KOPT-K1 (cell line): Measurements from ENCODE around the gene PSAPL1.
"Not testable (repeated sequence)": the region's sequence is repeated elsewhere in the genome, so short reads cannot be mapped to it uniquely, and the experiment has no call there.

ENCODE experiments used
- H3K27ac ChIP-seq: fragments of 200-600 bp; sonication (generic); 2 replicates; pipeline ENCODE4 v1.5.1; 2016; ENCODE audit warnings: antibody characterized with exemption, mild to moderate bottlenecking, low read depth, low read length; ENCODE audit not compliant: poor library complexity, severe bottlenecking
- H3K36me3 ChIP-seq: fragments of 200-600 bp; sonication (generic); 2 replicates; pipeline ENCODE4 v1.5.1; 2017; ENCODE audit warnings: antibody characterized with exemption, mild to moderate bottlenecking, low read length, moderate library complexity; ENCODE audit not compliant: insufficient read depth
- H3K9me3 ChIP-seq: fragments of 200-600 bp; sonication (generic); 2 replicates; pipeline ENCODE4 v1.5.1; 2017; ENCODE audit warnings: antibody characterized with exemption, low read length, mild to moderate bottlenecking; ENCODE audit not compliant: insufficient read depth, poor library complexity, severe bottlenecking

PSAPL1 gene

DNA sequence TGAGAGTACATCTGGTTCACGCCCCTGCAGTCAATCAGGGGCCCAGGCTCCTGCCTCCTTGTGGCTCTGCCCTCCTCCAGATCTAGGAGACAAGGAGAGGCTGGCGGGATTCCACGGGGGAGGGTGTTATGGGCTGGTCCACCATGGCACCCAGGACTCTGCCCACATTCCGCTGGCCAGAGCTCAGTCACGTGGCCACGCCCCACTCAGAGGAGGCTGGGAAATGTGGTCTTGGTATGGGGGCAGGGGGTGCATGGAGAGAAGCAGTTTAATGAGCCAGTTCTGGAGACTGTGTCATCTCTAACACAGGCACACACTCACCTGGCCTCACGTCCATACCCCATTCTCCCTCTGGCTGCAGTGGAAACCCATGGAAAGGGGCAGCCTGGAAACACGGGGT lies 31.5 kb upstream of the PSAPL1 start:
- Histone ChIP-seq H3K9me3 (no peaks in the 10 kb centered on the region), H3K27ac (no peak overlapping the region), H3K36me3 (no peaks in the 10 kb centered on the region)

DNA sequence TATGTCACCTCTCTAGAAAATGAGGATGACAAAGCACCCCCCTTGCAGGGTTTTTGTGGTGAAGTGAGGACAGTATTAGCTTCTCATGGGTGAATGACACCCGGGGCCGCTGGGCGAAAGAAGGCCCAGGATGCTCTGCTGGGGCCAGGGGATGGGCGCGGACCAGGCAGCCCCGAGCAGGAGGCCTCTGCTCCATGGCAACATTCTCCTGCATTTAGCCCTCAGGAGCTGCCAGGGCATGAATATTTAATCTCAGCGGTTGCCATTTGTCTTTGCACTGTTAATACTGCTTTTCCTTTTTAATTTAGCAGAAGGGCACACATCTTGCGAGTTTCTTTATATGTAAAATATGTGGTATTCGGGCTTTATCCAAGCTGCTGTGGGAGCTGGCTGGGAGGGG lies 30.3 kb upstream of the PSAPL1 start:
- H3K27ac ChIP-seq: no peak overlapping the region
- H3K36me3 ChIP-seq: no peaks in the 10 kb centered on the region
- no peaks in the 10 kb centered on the region for H3K9me3 ChIP-seq

DNA sequence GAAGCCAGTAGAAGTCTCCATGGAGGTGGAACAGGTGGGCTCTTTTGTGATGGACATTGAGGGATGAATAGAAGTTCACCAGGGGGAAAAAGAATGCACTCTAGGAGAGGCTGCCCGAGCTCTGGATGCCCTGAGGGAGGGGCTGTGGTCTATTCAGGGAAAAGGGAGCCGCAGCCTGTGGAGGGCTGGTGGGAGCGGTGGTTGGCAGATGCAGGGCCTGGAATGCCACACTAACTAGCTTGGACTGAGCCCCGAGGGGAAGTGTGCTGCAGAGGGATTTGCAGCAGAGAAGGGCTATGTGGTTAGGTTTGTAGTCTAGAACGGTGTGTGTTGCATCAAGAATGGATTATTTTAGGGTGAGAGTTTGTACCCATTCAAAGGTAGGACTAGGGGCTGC lies 29.5 kb upstream of the PSAPL1 start:
- no peaks in the 10 kb centered on the region for H3K36me3 ChIP-seq

DNA sequence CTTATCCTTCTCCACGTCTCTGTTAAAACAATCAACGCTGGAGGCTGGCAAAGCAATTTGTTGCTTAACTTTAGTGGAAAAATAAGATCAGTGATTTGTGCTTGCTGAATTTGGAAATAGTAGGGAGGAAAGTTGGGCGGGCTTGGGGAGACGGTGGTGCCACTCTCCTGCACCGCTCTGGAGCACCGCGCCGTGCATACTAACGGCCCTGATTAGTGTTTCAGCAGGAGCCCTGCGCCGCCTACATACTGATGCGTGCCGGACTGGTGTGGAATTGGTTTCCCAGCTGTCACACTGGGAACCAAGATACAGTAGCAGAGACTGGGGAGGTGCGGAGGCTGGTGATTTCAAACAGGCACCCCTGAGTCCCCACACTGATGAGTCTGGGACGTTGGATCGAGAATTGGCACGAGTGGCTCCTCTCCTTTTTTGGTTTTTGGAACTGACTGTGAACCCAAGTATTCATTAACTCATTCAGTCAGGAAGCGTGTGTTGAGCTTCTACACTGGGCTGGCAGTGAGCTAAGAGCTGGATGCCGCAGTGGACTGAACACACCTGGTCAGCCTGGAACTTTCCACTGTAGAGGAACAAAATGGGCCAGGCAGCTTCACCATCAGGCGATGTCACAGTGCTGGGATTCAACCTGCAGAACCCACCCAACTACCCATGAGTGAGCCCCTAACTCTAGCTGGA lies 29.0 kb upstream of the PSAPL1 start:
- H3K27ac ChIP-seq: no peak overlapping the region
- H3K36me3 ChIP-seq: no peaks in the 10 kb centered on the region
- H3K9me3 ChIP-seq: no peaks in the 10 kb centered on the region

More for the DNA sequence above, 29.5 kb upstream of the PSAPL1 start:
- no peaks in the 10 kb centered on the region for H3K9me3 ChIP-seq
- H3K27ac ChIP-seq: no peak overlapping the region

DNA sequence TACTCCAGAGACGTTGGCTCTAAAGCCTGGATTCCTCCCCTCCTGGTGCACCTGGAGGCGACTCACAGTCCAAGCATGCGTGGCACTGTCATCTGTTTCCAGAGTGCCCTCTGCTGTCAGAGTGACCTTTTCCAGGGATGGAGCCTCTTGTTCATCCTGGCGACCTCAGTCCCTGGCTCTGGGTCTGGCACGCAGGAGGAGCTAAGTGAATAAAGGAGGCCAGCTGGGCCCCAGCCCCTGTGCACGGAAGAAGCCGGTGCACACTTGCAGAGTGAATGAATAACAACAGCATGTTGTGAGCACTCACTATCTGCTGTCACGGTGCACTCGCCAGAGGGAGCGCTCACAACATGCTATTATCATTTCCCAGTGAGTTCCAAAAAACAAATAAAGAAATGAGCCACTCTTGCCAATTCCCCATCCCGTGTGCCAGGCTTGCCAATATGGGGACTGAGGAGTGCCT lies 27.8 kb upstream of the PSAPL1 start:
- no peaks in the 10 kb centered on the region for H3K36me3 ChIP-seq
- H3K9me3 ChIP-seq: no peaks in the 10 kb centered on the region
- H3K27ac ChIP-seq: no peak overlapping the region

DNA sequence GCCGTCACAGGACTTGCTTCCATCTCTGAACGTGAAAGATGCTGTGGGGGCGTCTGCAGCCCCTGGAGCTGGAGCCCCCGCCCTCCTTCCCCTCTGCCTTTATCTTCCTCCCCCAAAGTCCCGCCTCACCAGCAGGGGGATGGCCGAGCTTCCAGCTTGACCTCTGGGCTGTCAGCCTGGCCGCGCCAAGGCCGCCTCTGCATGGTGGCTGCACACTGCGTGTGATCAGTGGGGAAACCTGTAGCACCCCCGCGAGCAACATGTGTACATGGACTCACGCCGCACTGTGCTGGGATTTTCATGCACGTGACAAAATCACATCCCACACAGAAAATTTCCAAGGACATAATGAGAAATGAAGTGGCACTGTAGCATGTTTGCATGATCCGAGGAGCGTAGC lies 26.5 kb upstream of the PSAPL1 start:
- Histone ChIP-seq H3K27ac (no peak overlapping the region), H3K9me3 (no peaks in the 10 kb centered on the region), H3K36me3 (no peaks in the 10 kb centered on the region)

DNA sequence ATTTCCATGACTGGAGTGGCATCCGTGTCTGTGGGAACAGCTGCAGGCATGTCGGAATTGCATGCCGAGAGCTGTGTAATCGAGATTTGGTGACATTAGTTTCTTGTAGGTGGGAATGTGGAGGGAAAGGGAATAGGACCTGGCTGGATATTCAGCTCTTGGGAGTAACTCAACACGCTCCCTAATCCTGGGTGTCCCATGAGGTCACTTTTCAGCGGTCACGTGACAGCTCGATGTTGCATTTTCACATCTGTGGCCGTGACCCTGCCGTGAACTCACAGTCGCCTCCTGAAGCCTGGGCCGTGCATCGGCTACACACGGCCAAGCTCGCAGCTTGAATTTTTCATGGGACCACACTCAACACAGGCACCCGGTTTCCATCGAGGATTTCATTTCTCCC lies 25.8 kb upstream of the PSAPL1 start:
- H3K27ac ChIP-seq: no peak overlapping the region
- no peaks in the 10 kb centered on the region for H3K36me3 ChIP-seq
- no peaks in the 10 kb centered on the region for H3K9me3 ChIP-seq

DNA sequence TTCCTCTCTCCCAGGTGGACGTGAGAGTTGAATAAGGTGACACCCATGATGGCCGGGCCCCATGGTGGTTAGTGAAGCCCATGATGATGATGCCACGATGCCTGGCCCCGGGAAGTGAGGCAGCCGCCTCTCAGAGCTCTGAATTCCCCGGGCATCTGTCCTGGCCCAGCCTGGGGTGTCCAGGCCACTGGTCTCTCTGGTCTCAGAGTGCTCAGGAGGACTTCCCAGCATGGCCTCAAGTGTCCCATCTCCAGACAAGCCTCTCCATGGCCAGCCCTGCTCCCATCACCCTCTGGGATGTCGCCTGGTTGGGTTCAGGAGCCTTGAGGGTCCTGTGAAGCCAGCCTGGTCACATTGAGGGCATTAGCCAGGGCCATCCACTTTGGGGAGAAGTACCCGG lies 24.7 kb upstream of the PSAPL1 start:
- no peaks in the 10 kb centered on the region for H3K36me3 ChIP-seq
- no peaks in the 10 kb centered on the region for H3K9me3 ChIP-seq
- H3K27ac ChIP-seq: no peak overlapping the region

DNA sequence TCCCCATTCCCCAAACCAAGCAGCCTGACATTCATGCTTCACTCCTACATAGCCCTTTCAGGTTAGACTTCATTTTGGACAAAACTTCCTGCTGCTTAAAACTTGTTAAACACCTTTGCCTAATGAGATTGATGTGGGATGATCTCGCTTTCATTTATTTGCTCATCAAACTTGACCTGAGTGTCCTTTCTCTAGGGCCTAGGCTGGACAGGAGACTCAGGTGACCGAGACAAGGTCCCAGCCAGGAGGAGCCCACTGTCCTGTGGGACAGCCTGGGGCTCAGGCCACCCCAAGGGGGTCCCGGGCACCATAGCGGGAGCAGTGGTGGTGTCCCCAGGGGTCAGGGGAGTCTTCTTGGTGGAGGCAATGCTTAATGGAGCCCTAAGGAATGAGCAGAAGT lies 23.7 kb upstream of the PSAPL1 start:
- Histone ChIP-seq H3K9me3 (no peaks in the 10 kb centered on the region), H3K27ac (no peak overlapping the region), H3K36me3 (no peaks in the 10 kb centered on the region)

DNA sequence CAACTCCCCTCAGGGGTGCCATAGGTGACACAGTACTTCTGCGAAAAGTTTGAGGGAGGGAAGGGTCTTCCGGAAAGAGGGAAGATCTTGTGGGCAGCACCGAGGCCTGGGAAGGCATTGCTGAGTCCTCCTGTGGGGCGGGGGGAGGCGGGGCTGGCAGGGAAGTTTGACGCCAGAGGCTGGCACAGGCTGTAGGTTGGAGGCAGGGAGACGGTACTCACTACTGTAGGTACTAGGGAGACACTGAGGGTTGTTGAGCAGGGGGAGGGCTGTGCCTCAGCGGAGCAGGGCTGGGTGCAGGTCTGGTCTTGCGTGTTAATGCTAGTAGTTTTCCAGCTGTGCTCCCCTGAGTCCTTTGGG lies 23.3 kb upstream of the PSAPL1 start:
- Histone ChIP-seq H3K9me3 (no peaks in the 10 kb centered on the region), H3K36me3 (no peaks in the 10 kb centered on the region), H3K27ac (no peak overlapping the region)

DNA sequence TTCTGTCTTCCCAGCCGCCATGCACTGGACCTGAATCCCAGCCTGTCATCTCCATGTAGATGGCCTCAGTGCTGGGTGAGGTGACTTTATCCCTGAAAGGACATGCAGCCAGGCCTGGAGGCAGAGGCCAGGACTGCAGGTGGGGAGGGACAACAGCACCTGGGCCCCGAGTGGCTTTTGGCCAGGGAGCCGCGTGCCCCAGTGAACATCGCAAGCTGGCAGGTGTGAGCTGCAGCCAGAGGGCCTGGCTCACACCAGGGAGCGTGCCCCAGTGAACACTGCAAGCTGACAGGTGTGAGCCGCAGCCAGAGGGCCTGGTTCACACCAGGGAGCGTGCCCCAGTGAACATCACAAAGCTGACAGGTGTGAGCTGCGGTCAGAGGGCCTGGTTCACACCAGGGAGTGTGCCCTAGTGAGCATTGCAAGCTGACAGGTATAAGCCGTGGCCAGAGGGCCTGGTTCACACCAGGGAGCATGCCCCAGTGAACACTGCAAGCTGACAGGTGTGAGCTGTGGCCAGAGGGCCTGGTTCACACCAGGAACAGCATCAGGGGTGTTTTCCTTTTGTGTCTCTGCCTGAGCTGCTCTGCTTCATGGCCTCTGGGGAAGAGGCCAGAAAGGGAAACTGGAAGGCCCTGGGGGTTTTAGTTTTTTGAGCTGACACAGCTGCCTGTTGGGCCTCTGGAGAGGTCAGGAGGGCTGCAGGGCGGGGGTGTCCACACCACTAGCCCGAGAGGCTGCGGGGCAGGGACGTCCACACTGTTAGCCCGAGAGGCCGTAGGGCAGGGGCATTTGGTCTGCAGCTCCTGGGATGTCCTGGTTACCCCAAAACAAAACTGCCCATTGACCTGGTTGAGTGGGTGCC lies 22.7 kb upstream of the PSAPL1 start:
- Histone ChIP-seq H3K36me3 (no peaks in the 10 kb centered on the region), H3K9me3 (no peaks in the 10 kb centered on the region), H3K27ac (no peak overlapping the region)

DNA sequence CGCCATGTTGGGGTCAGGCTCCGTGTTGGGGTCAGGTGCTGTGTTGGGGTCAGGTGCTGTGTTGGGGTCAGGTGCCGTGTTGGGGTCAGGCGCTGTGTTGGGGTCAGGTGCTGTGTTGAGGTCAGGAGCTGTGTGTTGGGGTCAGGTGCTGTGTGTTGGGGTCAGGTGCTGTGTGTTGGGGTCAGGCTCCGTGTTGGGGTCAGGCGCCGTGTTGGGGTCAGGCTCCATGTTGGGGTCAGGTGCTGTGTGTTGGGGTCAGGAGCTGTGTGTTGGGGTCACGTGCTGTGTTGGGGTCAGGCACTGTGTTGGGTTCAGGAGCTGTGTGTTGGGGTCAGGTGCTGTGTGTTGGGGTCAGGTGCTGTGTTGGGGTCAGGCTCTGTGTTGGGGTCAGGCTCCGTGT lies 18.1 kb upstream of the PSAPL1 start:
- H3K36me3 ChIP-seq, H3K27ac ChIP-seq, H3K9me3 ChIP-seq: not testable (repeated sequence)

DNA sequence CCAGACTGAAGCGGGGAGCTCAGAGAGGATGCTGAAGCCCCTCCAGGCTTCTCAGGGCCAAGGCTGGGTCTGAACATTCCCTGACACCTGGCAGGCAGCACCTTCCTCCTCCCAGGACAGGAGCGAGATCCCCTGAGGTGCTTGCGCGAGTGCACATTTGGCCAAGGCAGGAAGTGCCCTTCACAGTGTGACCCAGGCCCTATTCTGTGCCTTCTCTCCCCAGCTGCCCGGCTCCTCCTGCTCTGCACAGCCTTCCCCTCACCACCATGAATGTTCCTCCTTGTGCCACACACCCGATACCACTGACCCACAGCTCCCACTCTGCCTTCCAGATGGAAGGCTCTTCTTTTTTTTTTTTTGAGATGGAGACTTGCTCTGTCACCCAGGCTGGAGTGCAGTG lies 17.1 kb upstream of the PSAPL1 start:
- Histone ChIP-seq H3K36me3 (no peaks in the 10 kb centered on the region), H3K9me3 (no peaks in the 10 kb centered on the region), H3K27ac (no peak overlapping the region)

DNA sequence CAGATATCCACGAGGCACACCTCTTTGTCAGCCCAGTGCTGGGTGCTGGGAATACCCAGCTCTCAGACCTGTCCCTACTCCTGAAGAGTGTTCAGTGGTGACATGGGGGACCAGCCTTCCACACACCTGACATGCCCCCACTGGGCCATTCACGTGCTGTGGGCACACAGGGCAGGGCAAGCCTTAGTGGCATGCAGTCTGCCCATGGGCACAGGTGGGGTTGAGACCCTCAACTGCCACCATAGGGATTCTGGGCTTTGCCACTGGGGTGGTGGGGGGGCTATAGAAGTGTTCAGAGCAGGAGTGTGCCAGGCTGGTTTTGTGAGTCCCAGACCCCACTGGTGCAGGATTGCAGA lies 16.7 kb upstream of the PSAPL1 start:
- Histone ChIP-seq H3K27ac (no peak overlapping the region), H3K36me3 (no peaks in the 10 kb centered on the region), H3K9me3 (no peaks in the 10 kb centered on the region)

DNA sequence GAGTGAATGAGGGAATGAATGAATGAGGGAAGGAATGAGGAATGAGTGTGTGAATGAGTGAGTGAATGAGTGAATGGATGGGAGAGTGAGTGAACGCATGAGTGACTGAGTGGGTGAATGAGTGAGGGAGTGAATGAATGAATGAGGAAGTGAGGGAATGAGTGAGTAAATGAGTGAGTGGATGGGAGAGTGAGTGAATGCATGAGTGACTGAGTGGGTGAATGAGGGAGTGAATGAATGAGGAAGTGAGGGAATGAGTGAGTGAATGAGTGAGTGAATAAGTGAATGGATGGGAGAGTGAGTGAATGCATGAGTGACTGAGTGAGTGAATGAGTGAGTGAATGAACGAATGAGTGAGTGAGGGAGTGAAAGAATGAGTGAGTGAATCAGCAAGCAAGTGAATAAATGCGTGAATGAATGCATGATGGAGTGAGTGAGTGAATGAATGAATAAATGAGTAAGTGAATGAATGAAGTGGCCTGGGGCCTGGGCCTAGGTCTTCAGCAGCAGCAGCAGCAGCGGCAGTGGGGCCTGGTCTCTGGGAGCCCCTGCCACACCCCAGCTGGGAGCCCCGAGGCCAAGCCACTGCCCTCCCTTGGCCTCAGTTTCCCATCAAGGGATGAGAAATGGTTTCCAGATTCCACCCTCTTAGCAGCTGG lies 16.2 kb upstream of the PSAPL1 start:
- no peaks in the 10 kb centered on the region for H3K9me3 ChIP-seq

More for the DNA sequence above, 16.2 kb upstream of the PSAPL1 start:
- no peaks in the 10 kb centered on the region for H3K36me3 ChIP-seq
- H3K27ac ChIP-seq: no peak overlapping the region
